Activated CD8-positive, alpha-beta memory T cell treated with anti-CD3 and anti-CD28 coated beads, Interleukin-2, amount 10 ng/mL, durations not matched to agents 7 days and 5 days (primary cell): ENCODE results near the gene TSPAN33. TPM values are rescaled to one million over a fixed set of nuclear protein-coding genes. Genes with fewer than 3 reads are reported as not detected.

Experiments
- total RNA-seq, 2 experiments: library from RNA; stranded (reverse); gene quantifications; one replicate each; pipeline ENCODE4 v1.2.3, GENCODE V29; 2021

Gene TSPAN33
- total RNA-seq, 2 experiments from 2014 or later: 6.1 to 15.2 TPM

Other genes starting within 250 kb of the TSPAN33 start
- gene KCP, start 234.0 kb upstream of the TSPAN33 start, total RNA-seq: under 1 TPM; 0.20 to 0.52 TPM
- 10 to 100 TPM; 16.5 to 17.7 TPM for gene IRF5, start 206.8 kb upstream of the TSPAN33 start, total RNA-seq
- gene TNPO3, start 89.6 kb upstream of the TSPAN33 start, total RNA-seq: 10 to 100 TPM; 51.9 to 55.8 TPM
- gene SMO, start 43.9 kb downstream of the TSPAN33 start, total RNA-seq: under 1 TPM in 1 of 2 experiments, not detected in 1; 0.07 TPM
- gene AHCYL2, start 80.3 kb downstream of the TSPAN33 start, total RNA-seq: 10 to 100 TPM; 12.7 to 12.8 TPM